SHP77 (cell line): ENCODE measurements around the gene CRCP.

ENCODE experiments used
- DNase-seq, 2 experiments: peaks; one replicate each; lab custom pipeline; 2025; lab: John Stamatoyannopoulos, UW

The CRCP gene

DNA sequence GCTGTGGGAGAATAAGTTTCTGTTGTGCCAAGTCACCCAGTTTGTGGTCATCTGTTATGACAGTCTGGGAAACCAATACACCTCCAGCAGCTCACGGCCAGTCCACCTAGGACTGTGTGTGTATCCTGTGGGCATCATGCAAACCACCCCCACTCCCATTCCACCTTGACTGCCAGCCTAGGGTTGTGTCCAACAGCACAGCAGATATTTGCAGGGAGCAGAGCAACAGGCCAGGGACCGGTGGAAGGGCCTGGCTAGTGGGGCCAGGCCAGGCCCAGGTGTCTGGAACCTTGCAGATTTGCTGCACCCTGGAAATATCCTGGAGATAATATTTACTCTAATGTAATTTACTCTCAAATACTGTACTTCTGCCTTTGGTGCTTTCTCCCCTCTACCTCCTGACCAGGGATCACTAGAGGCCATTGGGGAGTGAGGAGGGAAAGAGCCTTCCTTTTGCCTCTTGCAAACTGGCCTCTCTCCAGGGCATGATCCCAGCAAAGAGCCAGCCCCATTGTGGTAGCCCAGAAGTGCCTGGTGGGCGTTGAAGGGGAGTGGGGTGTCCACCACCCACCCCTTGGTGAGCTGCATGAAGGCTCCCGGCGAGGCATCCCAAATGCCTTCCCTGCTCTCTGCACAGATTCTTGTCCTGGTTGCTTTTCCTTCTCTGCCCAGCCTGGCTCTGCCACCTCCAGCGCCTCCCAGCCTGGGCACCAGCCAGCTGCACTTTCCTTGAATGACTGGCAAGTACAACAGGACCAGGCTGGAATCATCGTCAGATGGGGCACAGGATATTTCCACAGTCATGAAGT lies 75.3 kb downstream of the CRCP start:
- no peak for DNase-seq

DNA sequence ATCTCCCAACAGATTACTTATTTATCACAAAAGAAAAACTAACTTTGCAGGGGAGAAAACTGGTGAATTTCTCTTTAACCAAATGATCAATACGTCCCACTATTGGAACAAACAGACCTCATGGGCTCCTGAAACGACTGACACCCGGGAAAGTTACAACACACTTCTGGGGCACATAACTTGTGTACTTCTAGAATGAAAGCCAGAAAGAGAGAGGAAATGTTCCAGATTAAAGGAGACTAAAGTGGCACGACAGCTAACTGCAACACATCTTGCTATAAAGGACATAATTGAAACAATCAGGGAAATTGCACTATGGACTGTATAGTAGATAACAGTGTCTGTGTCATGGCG lies 75.8 kb downstream of the CRCP start:
- no peak for DNase-seq

DNA sequence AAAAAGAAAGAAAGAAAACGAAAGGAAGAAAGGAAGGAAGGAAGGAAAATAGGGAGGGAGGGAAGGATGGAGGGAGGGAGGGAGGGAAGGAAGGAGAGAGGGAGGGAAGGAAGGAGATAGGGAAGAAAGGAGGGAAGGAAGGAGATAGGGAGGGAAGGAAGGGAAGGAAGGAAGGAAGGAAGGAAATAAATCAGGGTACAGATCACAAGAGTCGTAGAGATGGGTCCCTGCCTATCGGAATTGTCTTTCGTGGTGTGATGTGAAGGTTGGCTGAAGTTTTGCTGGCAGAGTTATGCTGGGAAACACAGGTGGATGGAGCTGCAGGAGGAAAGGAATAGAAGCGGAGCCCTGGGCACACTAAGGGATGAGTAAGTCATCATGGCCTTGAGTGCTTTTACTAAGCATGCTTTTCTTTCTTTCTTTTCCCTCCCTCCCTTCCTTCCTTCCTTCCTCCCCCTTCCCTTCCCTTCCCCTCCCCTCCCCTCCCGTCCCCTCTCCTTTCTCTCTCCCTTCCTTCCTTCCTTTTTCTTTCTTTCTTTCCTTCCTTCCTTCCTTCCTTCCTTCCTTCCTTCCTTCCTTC lies 78.6 kb downstream of the CRCP start:
- DNase-seq: no peak

DNA sequence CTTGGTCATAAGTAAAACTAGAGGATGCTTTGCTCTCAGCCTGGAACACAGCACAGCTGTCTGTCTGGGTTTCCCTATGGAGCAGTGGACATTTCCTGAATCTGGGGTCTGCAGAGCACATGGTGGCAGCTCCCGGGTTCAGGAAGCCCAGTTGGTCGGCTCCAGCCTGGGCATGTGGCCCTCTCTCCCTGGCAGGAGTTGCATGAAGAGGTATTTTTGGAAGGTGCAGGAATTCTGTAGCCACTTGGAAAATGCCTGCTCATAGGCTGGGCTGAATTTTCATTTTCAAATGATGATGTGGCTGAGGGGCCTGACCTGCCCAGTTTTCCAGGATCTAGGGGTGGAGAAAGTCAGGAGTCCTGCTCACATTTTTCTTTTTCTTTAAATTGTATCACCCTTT lies 83.8 kb downstream of the CRCP start:
- no peak for DNase-seq

DNA sequence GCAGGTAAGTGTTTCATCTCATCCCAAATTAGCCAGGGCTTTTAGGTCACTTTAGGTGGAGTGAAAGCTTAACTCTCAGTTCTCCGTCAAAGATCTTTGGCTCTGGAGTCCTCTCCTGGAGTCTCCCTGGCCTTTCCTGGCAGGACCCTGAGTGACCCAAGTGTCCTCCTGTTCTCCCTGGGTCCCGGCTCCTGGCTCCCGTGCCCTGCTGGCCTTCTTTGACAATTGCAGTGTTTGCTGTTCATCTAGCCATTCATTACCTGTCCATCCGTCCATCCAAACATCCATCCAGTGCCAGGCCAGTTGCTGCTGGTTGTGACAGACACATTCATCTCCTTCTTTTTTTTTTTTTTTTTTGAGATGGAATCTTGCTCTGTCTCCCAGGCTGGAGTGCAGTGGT lies 84.3 kb downstream of the CRCP start:
- peak; percentile 11 to 28 for DNase-seq

DNA sequence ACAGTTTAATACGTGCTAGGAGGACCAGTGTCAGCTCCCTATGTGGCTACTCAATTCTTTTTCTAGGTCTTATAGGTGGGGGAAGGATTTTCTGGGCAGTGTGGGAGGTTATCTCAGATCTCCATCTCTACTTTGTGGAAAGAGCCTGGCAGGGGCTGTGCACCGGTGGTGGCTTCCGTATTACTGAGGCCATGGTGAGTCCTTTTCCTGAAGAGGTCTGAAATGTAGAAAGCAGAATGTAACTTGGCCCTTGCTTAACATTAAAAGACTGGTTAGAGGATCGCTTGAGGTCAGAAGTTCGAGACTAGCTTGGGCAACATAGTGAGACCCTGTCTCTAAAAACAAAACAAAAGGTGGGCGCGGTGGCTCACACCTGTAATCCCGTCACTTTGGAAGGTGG lies 87.8 kb downstream of the CRCP start:
- DNase-seq: no peak
